HG02763 (cell line): Measurements from ENCODE around the gene LYPD5.

Source experiments
- ATAC-seq: cut with Tn5 transposase; IDR thresholded peaks from one replicate; pipeline ENCODE4 v1.9.1; 2021; ENCODE audit warnings: mild to moderate bottlenecking, moderate library complexity; ENCODE audit not compliant: unreplicated experiment

The LYPD5 gene

DNA sequence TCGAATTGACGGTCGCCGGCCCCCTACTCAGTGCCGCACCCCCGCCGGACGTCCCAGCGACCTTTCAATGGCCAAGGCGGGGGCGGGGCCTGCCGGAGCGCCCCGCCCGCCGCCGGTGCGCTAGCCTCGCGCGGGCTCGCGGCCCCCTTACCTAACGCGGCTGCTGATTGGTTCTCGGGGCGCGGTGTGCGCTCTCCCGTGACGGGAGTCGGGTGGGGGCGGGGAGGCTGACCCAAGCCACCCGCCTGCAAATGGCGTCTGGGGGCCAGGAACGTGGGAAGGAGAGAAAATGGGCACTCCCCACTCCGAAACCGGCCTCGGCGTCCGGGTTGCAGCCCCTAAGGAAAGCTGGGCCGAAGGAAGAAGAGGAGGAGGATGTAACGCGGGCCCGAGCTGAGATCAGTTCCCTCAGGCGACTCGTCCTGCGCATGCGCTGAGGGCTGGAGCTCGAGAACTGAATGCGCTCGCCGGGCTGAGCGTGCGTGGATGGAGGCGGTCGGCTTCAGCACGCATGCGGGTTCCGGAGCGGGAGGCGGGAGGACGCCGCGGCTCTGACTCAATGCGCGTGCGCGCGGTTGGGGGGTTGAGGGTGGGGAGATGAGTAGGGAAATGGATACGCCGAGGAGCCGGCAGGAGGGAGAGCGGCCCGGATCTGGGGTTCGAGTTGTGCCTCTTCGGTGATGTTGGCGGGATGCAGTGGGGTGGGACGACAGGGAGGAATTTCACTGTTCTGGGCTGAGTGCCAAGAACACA, 47.6 kb downstream of the LYPD5 start, which contains the start of gene SMG9:
Gene SMG9, minus strand, starts transcription at position 460 of the 753 bp plus-strand sequence. CDS start 4,221 bp downstream, outside the sequence.
- ATAC-seq, result peak; percentile 58

DNA sequence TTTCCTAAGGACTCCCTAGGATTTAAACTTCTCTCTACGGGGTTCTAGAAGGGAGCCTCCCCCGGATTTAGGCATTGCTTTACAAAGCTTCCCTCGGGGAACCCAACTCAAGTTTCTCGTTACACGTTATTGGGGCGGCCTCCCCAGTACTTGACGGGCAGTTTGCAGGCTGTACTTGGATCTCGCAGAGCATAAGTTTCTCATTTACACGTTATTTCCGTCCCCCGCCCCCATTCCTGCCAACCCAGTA, 48.1 kb downstream of the LYPD5 start:
- ATAC-seq, result no peak

DNA sequence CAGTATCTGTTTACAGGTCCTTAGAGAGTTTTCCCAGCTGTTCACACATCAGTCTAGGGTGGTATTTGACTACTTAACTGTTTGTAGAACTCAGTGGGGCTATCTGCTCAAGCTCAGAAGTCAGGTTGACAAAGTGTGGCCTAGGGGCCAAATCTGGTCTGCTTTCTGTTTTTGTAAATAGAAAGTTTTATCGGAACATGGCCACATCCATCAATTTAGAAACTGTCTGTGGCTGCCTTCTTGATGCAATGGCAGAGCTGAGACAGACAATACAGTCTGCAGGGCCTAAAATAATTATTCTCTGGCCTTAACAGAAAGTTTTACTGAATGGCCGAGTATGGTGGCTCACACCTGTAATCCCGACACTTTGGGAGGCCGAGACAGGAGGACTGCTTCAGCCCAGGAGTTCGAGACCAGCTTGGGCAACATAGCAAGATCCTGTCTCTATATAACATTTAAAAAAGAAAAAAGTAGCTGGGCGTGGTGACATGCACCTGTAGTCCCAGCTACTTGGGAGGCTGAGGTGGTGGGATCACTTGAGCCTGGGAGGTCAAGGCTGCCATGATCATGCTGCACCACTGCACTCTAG, 49.9 kb downstream of the LYPD5 start:
- no peak for ATAC-seq

DNA sequence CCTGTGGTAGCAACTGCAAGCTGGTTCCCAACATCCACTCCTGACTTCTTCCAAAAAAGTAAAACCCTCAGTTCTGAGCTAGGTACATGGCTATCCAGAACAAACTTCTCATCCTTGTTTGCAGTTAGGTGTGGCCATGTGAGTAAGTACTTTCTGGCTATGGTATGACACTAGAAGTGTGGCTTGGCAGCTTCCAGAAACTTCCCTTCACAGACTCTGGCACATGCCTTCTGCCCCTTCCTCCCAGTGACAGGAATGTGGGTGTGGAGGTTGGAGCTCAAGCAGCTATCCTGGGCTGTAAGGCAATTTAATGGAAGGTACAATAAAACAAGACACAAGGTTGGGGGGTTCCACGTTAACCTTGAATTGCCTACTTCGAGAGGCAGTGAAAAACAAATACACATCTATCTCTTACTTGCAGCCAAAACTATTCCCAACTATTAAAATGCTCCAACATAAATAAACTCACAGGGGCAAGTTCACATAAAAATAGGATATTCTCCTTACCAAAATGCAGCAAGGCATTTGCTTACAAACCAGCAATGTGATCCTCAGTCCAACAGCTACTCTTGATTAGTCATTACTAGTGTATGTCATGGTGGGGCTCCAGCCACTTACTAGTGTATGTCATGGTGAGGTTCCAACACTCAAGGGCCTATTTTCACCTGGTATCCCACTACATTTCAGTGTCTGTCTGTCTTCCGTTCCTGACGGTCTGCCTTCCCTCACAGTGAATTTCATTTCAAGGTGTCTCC, 50.6 kb downstream of the LYPD5 start:
- no peak for ATAC-seq

DNA sequence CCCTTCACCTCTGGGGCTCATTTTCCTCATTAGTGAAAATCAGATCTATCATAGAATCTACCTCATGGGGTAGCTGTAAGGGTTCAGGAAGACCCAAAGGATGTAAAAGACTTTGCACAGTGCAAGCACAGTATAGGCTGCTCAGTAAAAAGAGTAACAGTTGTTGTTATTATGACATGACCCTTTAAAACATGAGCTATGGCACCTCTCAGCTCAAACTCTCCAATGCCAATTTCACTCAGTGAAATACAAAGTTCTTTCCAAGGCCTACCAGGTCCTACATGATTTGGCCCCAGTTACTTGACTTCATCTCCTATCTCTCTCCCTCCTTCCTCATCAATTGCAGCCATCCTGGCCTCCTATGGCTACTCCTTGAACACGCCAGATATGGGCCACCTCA, 52.3 kb downstream of the LYPD5 start:
- no peak for ATAC-seq

DNA sequence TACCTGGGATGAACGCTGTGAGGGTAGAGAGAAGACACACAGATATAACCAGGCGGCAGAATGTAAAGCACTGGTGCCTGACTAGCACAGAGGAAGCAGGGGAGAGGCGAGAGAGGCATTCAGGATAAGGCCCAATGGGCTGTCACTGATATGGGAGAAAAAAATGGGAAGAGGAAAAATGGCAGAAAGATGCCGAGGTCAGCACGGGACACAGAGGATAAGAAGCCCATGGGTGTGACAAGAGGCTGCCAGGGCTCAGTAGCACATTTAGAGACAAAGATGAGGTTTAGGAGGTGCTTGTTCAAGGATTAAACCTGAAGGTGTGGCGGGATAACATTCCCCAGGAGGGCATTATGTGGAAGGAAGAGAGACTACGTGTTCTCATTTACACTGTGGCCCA, 53.1 kb downstream of the LYPD5 start:
- no peak for ATAC-seq

DNA sequence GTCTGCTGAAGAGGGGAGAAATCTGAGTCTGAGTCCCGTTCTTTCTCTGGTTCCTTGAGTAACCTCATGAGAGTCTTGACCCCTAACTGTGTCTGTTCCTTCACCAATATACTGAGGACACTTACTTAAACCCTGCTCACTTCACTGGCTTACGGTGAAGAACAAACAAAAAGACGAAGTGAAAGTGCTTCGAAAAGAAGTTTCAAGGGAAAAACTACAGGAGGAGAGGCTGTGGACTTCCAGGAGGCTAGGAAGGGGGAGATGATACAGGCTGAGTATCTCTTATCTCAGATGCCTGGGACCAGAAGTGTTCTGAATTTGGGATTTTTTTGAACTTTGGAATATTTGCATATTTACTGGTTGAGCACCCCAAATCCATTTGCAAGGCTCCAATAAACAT, 53.6 kb downstream of the LYPD5 start:
- ATAC-seq, result no peak

DNA sequence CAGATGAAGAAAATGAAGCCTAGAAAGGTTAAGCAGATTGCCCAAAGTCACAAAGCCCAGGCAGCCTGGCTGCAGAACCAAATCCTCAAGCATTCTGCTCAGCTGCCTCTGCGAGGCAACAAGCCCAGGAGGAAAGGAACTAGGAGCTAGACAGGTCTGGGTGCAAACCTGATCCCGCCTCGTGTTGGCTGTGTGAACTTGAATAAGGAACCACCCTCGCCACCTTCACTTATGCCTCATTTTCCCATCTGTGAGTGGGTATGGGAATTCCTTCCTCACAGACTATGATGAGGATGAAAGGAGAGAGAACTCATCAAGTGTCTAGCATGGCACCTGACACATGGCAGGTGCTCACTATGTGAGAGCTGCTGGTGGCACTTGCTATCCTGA, 54.0 kb downstream of the LYPD5 start:
- no peak for ATAC-seq

DNA sequence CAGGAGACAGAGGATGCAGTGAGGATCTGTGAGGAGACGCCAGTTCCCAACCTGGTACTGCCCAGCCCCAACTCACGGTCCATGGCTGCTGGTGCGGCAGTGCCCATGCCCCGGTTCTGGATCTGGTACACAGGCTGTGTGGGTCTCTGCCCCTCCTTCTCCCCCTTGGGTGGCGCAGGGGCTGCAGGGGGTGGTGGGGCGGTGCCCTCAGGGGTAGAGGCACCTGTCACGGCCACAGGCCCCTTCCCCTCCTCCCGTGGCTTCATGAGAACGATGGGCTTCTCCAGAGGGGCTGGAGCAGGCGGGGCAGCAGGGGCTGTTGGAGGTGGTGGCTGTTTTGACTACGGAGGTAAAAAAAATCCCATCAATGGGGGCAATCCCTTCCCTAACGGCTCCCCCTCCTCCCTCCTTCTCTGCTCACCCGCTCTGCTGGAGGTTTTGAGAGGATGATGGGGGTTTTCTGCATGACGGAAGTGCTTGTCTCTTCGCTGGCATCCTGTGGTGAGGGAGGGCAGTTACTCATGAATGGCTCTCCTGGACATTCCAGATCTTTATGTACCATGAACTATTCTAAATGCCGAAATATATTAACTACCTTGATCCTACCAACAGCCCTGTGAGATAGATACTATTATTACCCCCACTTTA, 54.6 kb downstream of the LYPD5 start:
- no peak for ATAC-seq
